ENCODE data around the gene PLEKHG4B.
"Not testable (repeated sequence)": the region's sequence is repeated elsewhere in the genome, so short reads cannot be mapped to it uniquely, and the experiment has no call there.

PLEKHG4B gene

GRCh38 chr5:194603-195209 lies 102.7 kb downstream of the PLEKHG4B start:
- DNase-seq (ENCODE audit: low read depth) = no peak
- H3K4me3 ChIP-seq (ENCODE audit: low read depth, low read length) = no peak overlapping the region

GRCh38 chr5:195401-196160 lies 103.6 kb downstream of the PLEKHG4B start:
- no peak for DNase-seq (ENCODE audit: low read depth)
- H3K4me3 ChIP-seq (ENCODE audit: low read depth, low read length) = no peak overlapping the region

GRCh38 chr5:196350-196749 lies 104.4 kb downstream of the PLEKHG4B start:
- no peak for DNase-seq (ENCODE audit: low read depth)

GRCh38 chr5:197031-197430 lies 105.1 kb downstream of the PLEKHG4B start:
- not testable (repeated sequence) for H3K4me3 ChIP-seq (ENCODE audit: low read depth, low read length); DNase-seq (ENCODE audit: low read depth)

More at GRCh38 chr5:196350-196749, 104.4 kb downstream of the PLEKHG4B start:
- no peak overlapping the region for H3K4me3 ChIP-seq (ENCODE audit: low read depth, low read length)

- DNase-seq (ENCODE audit: low read depth) = no peak
Measured at GRCh38 chr5:197892-198489, 106.0 kb downstream of the PLEKHG4B start.

GRCh38 chr5:198516-199196 lies 106.7 kb downstream of the PLEKHG4B start:
- DNase-seq (ENCODE audit: low read depth) = no peak
- H3K4me3 ChIP-seq (ENCODE audit: low read depth, low read length) = no peak overlapping the region

More at GRCh38 chr5:197892-198489, 106.0 kb downstream of the PLEKHG4B start:
- no peak overlapping the region for H3K4me3 ChIP-seq (ENCODE audit: low read depth, low read length)

GRCh38 chr5:199197-199949 lies 107.4 kb downstream of the PLEKHG4B start:
- DNase-seq (ENCODE audit: low read depth) = no peak
- no peak overlapping the region for H3K4me3 ChIP-seq (ENCODE audit: low read depth, low read length)

- H3K4me3 ChIP-seq (ENCODE audit: low read depth, low read length) = no peak overlapping the region
- no peak for DNase-seq (ENCODE audit: low read depth)
Measured at GRCh38 chr5:199950-200645, 108.1 kb downstream of the PLEKHG4B start.

- H3K4me3 ChIP-seq (ENCODE audit: low read depth, low read length) = no peak overlapping the region
- no peak for DNase-seq (ENCODE audit: low read depth)
Measured at GRCh38 chr5:200985-201384, 109.0 kb downstream of the PLEKHG4B start.

GRCh38 chr5:201672-202071 lies 109.7 kb downstream of the PLEKHG4B start:
- no peak for DNase-seq (ENCODE audit: low read depth)
- H3K4me3 ChIP-seq (ENCODE audit: low read depth, low read length) = no peak overlapping the region

- DNase-seq (ENCODE audit: low read depth) = no peak
- H3K4me3 ChIP-seq (ENCODE audit: low read depth, low read length) = no peak overlapping the region
Measured at GRCh38 chr5:203246-203930, 111.4 kb downstream of the PLEKHG4B start.

- no peak overlapping the region for H3K4me3 ChIP-seq (ENCODE audit: low read depth, low read length)
- no peak for DNase-seq (ENCODE audit: low read depth)
Measured at GRCh38 chr5:204001-204400, 112.0 kb downstream of the PLEKHG4B start.

GRCh38 chr5:204462-204861 lies 112.5 kb downstream of the PLEKHG4B start:
- H3K4me3 ChIP-seq (ENCODE audit: low read depth, low read length) = no peak overlapping the region
- DNase-seq (ENCODE audit: low read depth) = no peak

GRCh38 chr5:204966-205670 lies 113.2 kb downstream of the PLEKHG4B start:
- no peak for DNase-seq (ENCODE audit: low read depth)
- no peak overlapping the region for H3K4me3 ChIP-seq (ENCODE audit: low read depth, low read length)

GRCh38 chr5:206406-206805 lies 114.4 kb downstream of the PLEKHG4B start:
- H3K4me3 ChIP-seq (ENCODE audit: low read depth, low read length) = no peak overlapping the region
- DNase-seq (ENCODE audit: low read depth) = no peak

- no peak for DNase-seq (ENCODE audit: low read depth)
- H3K4me3 ChIP-seq (ENCODE audit: low read depth, low read length) = no peak overlapping the region
Measured at GRCh38 chr5:206927-207536, 115.1 kb downstream of the PLEKHG4B start.

- peak; percentile 32 for DNase-seq (ENCODE audit: low read depth)
- no peak overlapping the region for H3K4me3 ChIP-seq (ENCODE audit: low read depth, low read length)
Measured at GRCh38 chr5:207599-207998, 115.6 kb downstream of the PLEKHG4B start.

Data from skeletal muscle cell (primary cell).